H9 (cell line): ENCODE results near the gene ANKRD13C. TPM values are rescaled to one million over a fixed set of nuclear protein-coding genes. Genes with fewer than 3 reads are reported as not detected.

ENCODE experiments used
- DNase-seq: peaks from one replicate; pipeline ENCODE4 v3.0.0-alpha.2; 2017
- H2AFZ ChIP-seq: one replicate; pipeline ENCODE4 v1.6.1; 2013; ENCODE audit warnings: mild to moderate bottlenecking, low read length, control low read depth, moderate library complexity
- H2AK5ac ChIP-seq: 2 replicates; pipeline ENCODE4 v1.6.1; 2013; ENCODE audit warnings: low read length, control low read depth, mixed read lengths; ENCODE audit not compliant: insufficient read length
- H2BK120ac ChIP-seq: one replicate; pipeline ENCODE4 v1.6.1; 2013; ENCODE audit warnings: low read depth, mild to moderate bottlenecking, low read length, control low read depth, inconsistent platforms; ENCODE audit not compliant: poor library complexity, severe bottlenecking
- H2BK12ac ChIP-seq: 2 replicates; pipeline ENCODE4 v1.6.1; 2013; ENCODE audit warnings: low read length, control low read depth, mixed read lengths, low read depth; ENCODE audit not compliant: insufficient read length
- H2BK15ac ChIP-seq: 2 replicates; pipeline ENCODE4 v1.6.1; 2013; ENCODE audit warnings: low read depth, low read length, control low read depth
- H2BK20ac ChIP-seq: one replicate; pipeline ENCODE4 v1.6.1; 2013; ENCODE audit warnings: low read depth, mild to moderate bottlenecking, low read length, control low read depth, inconsistent platforms; ENCODE audit not compliant: poor library complexity, severe bottlenecking
- H2BK5ac ChIP-seq: 2 replicates; pipeline ENCODE4 v1.6.1; 2013; ENCODE audit warnings: low read length, control low read depth, mixed read lengths; ENCODE audit not compliant: insufficient read length
- H3K14ac ChIP-seq: 2 replicates; pipeline ENCODE4 v1.6.1; 2013; ENCODE audit warnings: low read length, control low read depth; ENCODE audit not compliant: insufficient read depth
- H3K18ac ChIP-seq: 2 replicates; pipeline ENCODE4 v1.6.1; 2013; ENCODE audit warnings: low read depth, mild to moderate bottlenecking, mixed read lengths, low read length, control low read depth; ENCODE audit not compliant: insufficient read length
- H3K23ac ChIP-seq: 2 replicates; pipeline ENCODE4 v1.6.1; 2013; ENCODE audit warnings: low read length, control low read depth, mixed read lengths, low read depth; ENCODE audit not compliant: insufficient read length
- H3K23me2 ChIP-seq: 2 replicates; pipeline ENCODE4 v1.6.1; 2013; ENCODE audit warnings: low read depth, mild to moderate bottlenecking, mixed read lengths, low read length, control low read depth; ENCODE audit not compliant: insufficient read length, poor library complexity, severe bottlenecking
- H3K27ac ChIP-seq: 2 replicates; pipeline ENCODE4 v1.5.1; 2013; ENCODE audit warnings: low read length, control low read depth, mixed read lengths, low read depth; ENCODE audit not compliant: insufficient read length
- H3K27me3 ChIP-seq: 2 replicates; pipeline ENCODE4 v1.6.1; 2013; ENCODE audit warnings: low read length, control low read depth, inconsistent platforms; ENCODE audit not compliant: insufficient read depth
- H3K4ac ChIP-seq: 2 replicates; pipeline ENCODE4 v1.6.1; 2013; ENCODE audit warnings: low read depth, mild to moderate bottlenecking, control low read depth, inconsistent platforms, low read length, moderate library complexity
- H3K4me1 ChIP-seq: 2 replicates; pipeline ENCODE4 v1.6.1; 2013; ENCODE audit warnings: low read length, control low read depth, inconsistent platforms; ENCODE audit not compliant: insufficient read depth
- H3K4me2 ChIP-seq: 2 replicates; pipeline ENCODE4 v1.6.1; 2013; ENCODE audit warnings: low read length, control low read depth, mixed read lengths; ENCODE audit not compliant: insufficient read length, insufficient read depth
- H3K56ac ChIP-seq: 2 replicates; pipeline ENCODE4 v1.6.1; 2013; ENCODE audit warnings: low read depth, mild to moderate bottlenecking, mixed read lengths, low read length, control low read depth; ENCODE audit not compliant: insufficient read length
- H3K79me1 ChIP-seq: 2 replicates; pipeline ENCODE4 v1.6.1; 2013; ENCODE audit warnings: low read depth, mild to moderate bottlenecking, moderate library complexity, low read length, control low read depth, inconsistent platforms; ENCODE audit not compliant: insufficient read depth, poor library complexity, severe bottlenecking
- H3K79me2 ChIP-seq: 2 replicates; pipeline ENCODE4 v1.6.1; 2013; ENCODE audit warnings: low read length, control low read depth, inconsistent platforms; ENCODE audit not compliant: insufficient read depth
- H3K9ac ChIP-seq: 2 replicates; pipeline ENCODE4 v1.6.1; 2013; ENCODE audit warnings: low read length, control low read depth, mixed read lengths; ENCODE audit not compliant: insufficient read length; ENCODE audit errors: extremely low read depth
- H3K9me3 ChIP-seq: one replicate; pipeline ENCODE4 v1.6.1; 2013; ENCODE audit warnings: low read depth, low read length, inconsistent platforms; ENCODE audit not compliant: control insufficient read depth
- H3T11ph ChIP-seq: one replicate; pipeline ENCODE4 v1.6.1; 2013; ENCODE audit warnings: mild to moderate bottlenecking, low read length, control low read depth, inconsistent platforms
- H4K20me1 ChIP-seq: one replicate; pipeline ENCODE4 v1.6.1; 2013; ENCODE audit not compliant: control insufficient read depth, insufficient read length, insufficient read depth
- H4K5ac ChIP-seq: 2 replicates; pipeline ENCODE4 v1.6.1; 2013; ENCODE audit warnings: low read depth, mild to moderate bottlenecking, mixed read lengths, low read length, control low read depth; ENCODE audit not compliant: insufficient read length
- H4K8ac ChIP-seq: replicated peaks from 2 replicates; pipeline ENCODE4 v1.6.1; 2013; ENCODE audit warnings: low read length, control low read depth, mixed read lengths, low read depth; ENCODE audit not compliant: insufficient read length
- H4K91ac ChIP-seq: 2 replicates; pipeline ENCODE4 v1.6.1; 2013; ENCODE audit warnings: low read depth, mild to moderate bottlenecking, moderate library complexity, mixed read lengths, low read length, control low read depth; ENCODE audit not compliant: insufficient read length
- H3K27ac Mint-ChIP-seq, 3 experiments: 2 replicates in 2 of 3; 3 replicates in 1 of 3; pipeline ENCODE4 v1.8.0; 2020 to 2021; ENCODE audit warnings: mixed read lengths in 3 of 3, mild to moderate bottlenecking in 1 of 3, moderate library complexity in 1 of 3
- H3K27me3 Mint-ChIP-seq: 2 replicates; pipeline ENCODE4 v1.8.0; 2021; ENCODE audit warnings: low read depth, mild to moderate bottlenecking, moderate library complexity, mixed read lengths
- H3K36me3 Mint-ChIP-seq, 3 experiments: 2 replicates in 2 of 3; 3 replicates in 1 of 3; pipeline ENCODE4 v1.8.0; 2020 to 2021; ENCODE audit warnings: low read depth in 3 of 3, mixed read lengths in 3 of 3; ENCODE audit not compliant: insufficient read depth in 1 of 3
- H3K4me1 Mint-ChIP-seq, 2 experiments: 2 replicates each; pipeline ENCODE4 v1.8.0; 2020; ENCODE audit warnings: mixed read lengths in 2 of 2
- H3K4me3 Mint-ChIP-seq, 2 experiments: 2 replicates in 1 of 2; 3 replicates in 1 of 2; pipeline ENCODE4 v1.8.0; 2020 to 2021; ENCODE audit warnings: mild to moderate bottlenecking in 2 of 2, mixed read lengths in 2 of 2, moderate library complexity in 1 of 2
- H3K9me3 Mint-ChIP-seq, 2 experiments: 2 replicates in 1 of 2; 3 replicates in 1 of 2; pipeline ENCODE4 v1.8.0; 2020; ENCODE audit warnings: mild to moderate bottlenecking in 2 of 2, mixed read lengths in 2 of 2, moderate library complexity in 1 of 2
- WGBS: extraction: QIAGEN DNeasy Blood & Tissue Kit; methylation state at CpG from one replicate; pipeline ENCODE4 v1.1.7; 2013; ENCODE audit warnings: missing lambda C conversion rate, low lambda C conversion rate, mixed read lengths; ENCODE audit not compliant: insufficient read length; ENCODE audit errors: extremely low coverage; 5-methylcytosine and 5-hydroxymethylcytosine counted together
- total RNA-seq: library from RNA; stranded (reverse); gene quantifications from 2 replicates; pipeline ENCODE4 v1.2.1, GENCODE V29; 2021
- TF ChIP-seq, protein P1 (sequence below): fragments of 200-600 bp; sonication (generic); conservative IDR thresholded peaks from 3 replicates; pipeline ENCODE4 v1.8.0; 2021; ENCODE audit warnings: antibody characterized with exemption, mild to moderate bottlenecking

Gene ANKRD13C
- total RNA-seq, 1 experiment from 2014 or later: 19.7 TPM

DNA sequence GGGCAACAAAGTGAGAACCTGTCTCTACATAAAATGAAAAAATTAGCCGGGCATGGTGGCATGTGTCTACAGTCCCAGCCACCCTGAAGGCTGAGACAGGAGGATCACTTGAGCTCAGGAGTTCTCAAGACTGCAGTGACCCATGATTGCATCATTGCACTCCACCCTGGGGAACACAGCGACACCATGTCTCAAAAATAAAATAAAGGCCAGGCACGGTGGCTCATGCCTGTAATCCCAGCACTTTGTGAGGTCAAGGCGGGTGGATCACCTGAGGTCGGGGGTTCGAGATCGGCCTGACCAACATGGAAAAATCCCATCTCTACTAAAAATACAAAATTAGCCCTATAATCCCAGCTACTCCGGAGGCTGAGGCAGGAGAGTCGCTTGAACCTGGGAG is 20.1 kb downstream of the ANKRD13C start:
- no peak overlapping the region for H2AK5ac ChIP-seq
- no peaks in the 10 kb centered on the region for H3K4me1 ChIP-seq
- no peak overlapping the region for H3K27ac ChIP-seq
- H3K27me3 ChIP-seq: no peaks in the 10 kb centered on the region
- no CpG with 5 or more reads among the region's 9 CpGs for WGBS
- Mint-ChIP-seq H3K9me3 (no peaks in the 10 kb centered on the region), H3K36me3 (peaks cover 5 to 15% (median 8%) of the 10 kb centered on the region in 3 experiments; a peak in 6 of 7 replicates), H3K27me3 (no peaks in the 10 kb centered on the region), H3K4me3 (no peak overlapping the region), H3K27ac (no peak overlapping the region), H3K4me1 (peaks cover 6% of the 10 kb centered on the region in 2 experiments)
- H2BK5ac ChIP-seq: no peak overlapping the region
- no peak overlapping the region for H2BK120ac ChIP-seq
- no peak overlapping the region for H3K18ac ChIP-seq
- H3K9me3 ChIP-seq: no peaks in the 10 kb centered on the region
- H3K56ac ChIP-seq: no peak overlapping the region
- no peaks in the 10 kb centered on the region for H4K20me1 ChIP-seq
- H2AFZ ChIP-seq: no peak overlapping the region
- H3K23me2 ChIP-seq: no peaks in the 10 kb centered on the region
- no peak overlapping the region for H3T11ph ChIP-seq
- TF ChIP-seq, protein P1, sequence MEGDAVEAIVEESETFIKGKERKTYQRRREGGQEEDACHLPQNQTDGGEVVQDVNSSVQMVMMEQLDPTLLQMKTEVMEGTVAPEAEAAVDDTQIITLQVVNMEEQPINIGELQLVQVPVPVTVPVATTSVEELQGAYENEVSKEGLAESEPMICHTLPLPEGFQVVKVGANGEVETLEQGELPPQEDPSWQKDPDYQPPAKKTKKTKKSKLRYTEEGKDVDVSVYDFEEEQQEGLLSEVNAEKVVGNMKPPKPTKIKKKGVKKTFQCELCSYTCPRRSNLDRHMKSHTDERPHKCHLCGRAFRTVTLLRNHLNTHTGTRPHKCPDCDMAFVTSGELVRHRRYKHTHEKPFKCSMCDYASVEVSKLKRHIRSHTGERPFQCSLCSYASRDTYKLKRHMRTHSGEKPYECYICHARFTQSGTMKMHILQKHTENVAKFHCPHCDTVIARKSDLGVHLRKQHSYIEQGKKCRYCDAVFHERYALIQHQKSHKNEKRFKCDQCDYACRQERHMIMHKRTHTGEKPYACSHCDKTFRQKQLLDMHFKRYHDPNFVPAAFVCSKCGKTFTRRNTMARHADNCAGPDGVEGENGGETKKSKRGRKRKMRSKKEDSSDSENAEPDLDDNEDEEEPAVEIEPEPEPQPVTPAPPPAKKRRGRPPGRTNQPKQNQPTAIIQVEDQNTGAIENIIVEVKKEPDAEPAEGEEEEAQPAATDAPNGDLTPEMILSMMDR: no peak
- no peak overlapping the region for H2BK12ac ChIP-seq
- H3K23ac ChIP-seq: no peak overlapping the region
- H2BK15ac ChIP-seq: no peak overlapping the region
- H3K4me2 ChIP-seq: no peak overlapping the region
- no peak overlapping the region for H4K5ac ChIP-seq
- peaks cover 2% of the 10 kb centered on the region; the same call in 1 of the 2 replicates for H3K79me2 ChIP-seq
- no peak overlapping the region for H4K8ac ChIP-seq
- H3K79me1 ChIP-seq: peaks cover 7% of the 10 kb centered on the region
- DNase-seq: no peak
- no peak overlapping the region for H3K14ac ChIP-seq
- no peak overlapping the region for H4K91ac ChIP-seq
- no peak overlapping the region for H2BK20ac ChIP-seq
- H3K4ac ChIP-seq: no peak overlapping the region
- H3K9ac ChIP-seq: no peak overlapping the region
